Neutrophil (primary cell): ENCODE results near the gene LSM4.

ENCODE experiments used
- H3K27ac ChIP-seq: fragments of 200-600 bp; sonication (generic); 2 replicates; pipeline ENCODE4 v1.5.1; 2016; ENCODE audit warnings: mild to moderate bottlenecking, moderate library complexity
- H3K27me3 ChIP-seq: fragments of 200-600 bp; sonication (generic); 2 replicates; pipeline ENCODE4 v1.6.0; 2016; ENCODE audit warnings: mild to moderate bottlenecking
- H3K36me3 ChIP-seq: fragments of 200-600 bp; sonication (generic); 2 replicates; pipeline ENCODE4 v1.5.1; 2017
- H3K4me1 ChIP-seq, 2 experiments: fragments of 200-600 bp in 1 of 2; sonication (generic) in 1 of 2; 1 replicate in 1 of 2; 2 replicates in 1 of 2; pipeline versions ENCODE4 v1.5.1 to v1.6.1; 2013 to 2016; ENCODE audit warnings: low read depth in 1 of 2, low read length in 1 of 2, mild to moderate bottlenecking in 1 of 2, moderate library complexity in 1 of 2; ENCODE audit not compliant: control insufficient read depth in 1 of 2, insufficient read depth in 1 of 2
- H3K4me3 ChIP-seq, 2 experiments: fragments of 200-600 bp in 1 of 2; sonication (generic) in 1 of 2; 1 replicate in 1 of 2; 2 replicates in 1 of 2; pipeline ENCODE4 v1.5.1; 2013 to 2016; ENCODE audit warnings: low read depth in 1 of 2, low read length in 1 of 2, mild to moderate bottlenecking in 1 of 2, moderate library complexity in 1 of 2
- H3K9me3 ChIP-seq: fragments of 200-600 bp; sonication (generic); 2 replicates; pipeline ENCODE4 v1.5.1; 2016
- TF ChIP-seq, protein P1 (sequence below): fragments of 200-600 bp; sonication (generic); IDR thresholded peaks from 2 replicates; pipeline ENCODE4 v1.5.1; 2016; ENCODE audit warnings: antibody characterized with exemption

The LSM4 gene

DNA sequence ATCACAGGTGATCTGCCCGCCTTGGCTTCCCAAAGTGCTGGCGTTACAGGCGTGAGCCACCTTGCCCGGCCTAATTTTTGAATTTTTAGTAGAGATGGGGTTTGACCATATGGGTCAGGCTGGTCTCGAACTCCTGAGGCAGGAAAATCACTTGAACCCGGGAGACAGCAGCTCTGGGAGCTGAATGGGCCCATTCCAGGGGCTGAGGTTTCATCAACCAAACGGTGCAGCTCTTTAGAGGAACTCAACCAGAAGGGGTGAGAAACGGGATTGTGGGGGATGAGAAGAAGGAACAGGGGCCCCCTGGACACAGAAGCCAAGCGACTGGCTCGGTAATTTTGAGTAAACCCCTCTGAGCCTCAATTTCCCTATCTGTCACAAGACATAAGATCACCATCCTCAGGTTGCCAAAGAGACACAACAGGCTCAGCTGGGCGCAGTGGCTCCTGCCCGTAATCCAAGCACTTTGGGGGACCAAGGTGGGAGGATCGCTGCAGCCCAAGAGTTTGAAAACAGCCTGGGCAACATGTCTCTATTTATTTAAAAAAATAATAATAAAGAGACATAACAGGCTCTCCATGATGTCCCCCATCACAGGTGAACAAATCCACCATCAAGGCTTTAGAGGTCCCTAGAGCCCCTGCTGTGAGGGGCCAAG, 49.2 kb downstream of the LSM4 start:
- Histone ChIP-seq H3K9me3 (no peaks in the 10 kb centered on the region), H3K4me3 (no peak overlapping the region), H3K4me1 (peaks cover 1% of the 10 kb centered on the region in 2 experiments), H3K36me3 (peaks cover 14% of the 10 kb centered on the region), H3K27me3 (no peaks in the 10 kb centered on the region), H3K27ac (no peak overlapping the region)
- TF ChIP-seq, protein P1, sequence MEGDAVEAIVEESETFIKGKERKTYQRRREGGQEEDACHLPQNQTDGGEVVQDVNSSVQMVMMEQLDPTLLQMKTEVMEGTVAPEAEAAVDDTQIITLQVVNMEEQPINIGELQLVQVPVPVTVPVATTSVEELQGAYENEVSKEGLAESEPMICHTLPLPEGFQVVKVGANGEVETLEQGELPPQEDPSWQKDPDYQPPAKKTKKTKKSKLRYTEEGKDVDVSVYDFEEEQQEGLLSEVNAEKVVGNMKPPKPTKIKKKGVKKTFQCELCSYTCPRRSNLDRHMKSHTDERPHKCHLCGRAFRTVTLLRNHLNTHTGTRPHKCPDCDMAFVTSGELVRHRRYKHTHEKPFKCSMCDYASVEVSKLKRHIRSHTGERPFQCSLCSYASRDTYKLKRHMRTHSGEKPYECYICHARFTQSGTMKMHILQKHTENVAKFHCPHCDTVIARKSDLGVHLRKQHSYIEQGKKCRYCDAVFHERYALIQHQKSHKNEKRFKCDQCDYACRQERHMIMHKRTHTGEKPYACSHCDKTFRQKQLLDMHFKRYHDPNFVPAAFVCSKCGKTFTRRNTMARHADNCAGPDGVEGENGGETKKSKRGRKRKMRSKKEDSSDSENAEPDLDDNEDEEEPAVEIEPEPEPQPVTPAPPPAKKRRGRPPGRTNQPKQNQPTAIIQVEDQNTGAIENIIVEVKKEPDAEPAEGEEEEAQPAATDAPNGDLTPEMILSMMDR = no peak

DNA sequence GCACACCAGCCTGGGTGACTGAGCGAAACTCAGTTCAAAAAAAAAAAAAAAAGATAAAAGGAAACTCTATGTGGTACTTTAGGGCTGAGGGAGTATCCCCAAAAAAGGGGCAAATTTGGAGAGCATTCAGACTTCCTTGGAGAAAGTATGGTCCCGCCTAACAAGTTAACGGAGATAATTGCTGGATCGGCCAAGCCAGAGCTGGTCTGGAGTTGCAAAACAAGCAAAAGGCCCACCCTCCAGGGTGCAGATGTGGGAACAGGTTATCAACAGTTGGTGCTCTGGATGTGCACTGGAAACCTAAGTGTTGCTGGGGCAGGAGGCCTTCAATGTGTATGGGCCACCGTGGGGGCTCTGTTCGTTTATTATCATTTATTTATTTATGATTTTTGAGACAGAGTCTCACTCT, 51.4 kb downstream of the LSM4 start:
- Histone ChIP-seq H3K36me3 (peaks cover 11% of the 10 kb centered on the region), H3K9me3 (no peaks in the 10 kb centered on the region), H3K27ac (no peak overlapping the region), H3K27me3 (no peaks in the 10 kb centered on the region), H3K4me3 (no peak overlapping the region), H3K4me1 (no peaks in the 10 kb centered on the region)
- TF ChIP-seq, protein P1 = no peak

DNA sequence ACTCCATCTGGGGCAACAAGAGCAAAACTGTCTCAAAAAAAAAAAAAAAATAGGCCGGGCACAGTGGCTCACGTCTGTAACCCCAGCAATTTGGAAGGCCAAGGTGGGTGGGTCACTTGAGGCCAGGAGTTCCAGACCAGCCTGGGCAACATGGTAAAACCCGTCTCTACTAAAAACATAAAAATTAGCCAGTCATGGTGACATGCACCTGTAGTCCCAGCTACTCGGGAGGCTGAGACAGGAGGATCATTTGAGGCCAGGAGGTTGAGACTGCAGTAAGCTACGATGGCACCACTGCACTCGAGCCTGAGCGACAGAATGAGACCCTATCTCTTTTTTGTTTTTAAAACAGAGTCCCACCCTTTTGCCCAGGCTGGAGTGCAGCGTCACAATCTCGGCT, 52.5 kb downstream of the LSM4 start:
- H3K4me1 ChIP-seq = no peaks in the 10 kb centered on the region
- no peaks in the 10 kb centered on the region for H3K27me3 ChIP-seq
- no peak overlapping the region for H3K27ac ChIP-seq
- H3K9me3 ChIP-seq = no peaks in the 10 kb centered on the region
- peaks cover 11% of the 10 kb centered on the region for H3K36me3 ChIP-seq
- no peak overlapping the region for H3K4me3 ChIP-seq
- TF ChIP-seq, protein P1 = no peak

DNA sequence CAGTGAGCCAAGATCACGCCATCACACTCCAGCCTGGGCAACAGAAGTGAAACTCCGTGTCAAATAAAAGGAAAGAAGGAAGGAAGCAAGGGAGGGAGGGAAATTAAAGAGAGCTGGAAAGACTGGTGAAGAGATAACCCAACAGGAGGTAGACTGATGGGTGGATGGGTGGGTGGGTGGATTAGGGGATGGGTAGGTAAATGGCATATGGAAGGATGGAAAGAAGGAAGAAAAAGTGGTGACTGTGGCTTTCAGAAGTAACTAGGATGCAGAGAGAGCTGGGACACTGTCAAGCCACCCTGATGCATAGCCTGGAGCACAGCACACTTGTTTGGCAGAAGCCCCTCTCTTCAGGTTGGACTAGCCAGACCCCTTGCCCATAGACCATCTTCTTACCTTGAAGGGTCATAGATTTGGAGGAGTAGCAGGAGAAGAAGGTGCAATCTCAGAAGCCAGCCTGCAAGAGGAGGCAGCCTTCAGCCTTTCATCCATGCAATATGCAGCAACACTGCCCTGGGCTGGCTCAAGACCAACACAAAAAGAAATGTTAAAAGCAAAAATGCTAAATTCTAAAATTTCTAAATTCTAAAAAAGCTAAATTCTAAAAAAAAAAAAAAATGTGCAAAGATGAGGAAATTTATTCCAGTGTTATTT, 53.7 kb downstream of the LSM4 start:
- Histone ChIP-seq H3K27me3 (no peaks in the 10 kb centered on the region), H3K27ac (no peak overlapping the region), H3K9me3 (no peaks in the 10 kb centered on the region), H3K36me3 (peaks cover 4% of the 10 kb centered on the region), H3K4me1 (no peaks in the 10 kb centered on the region), H3K4me3 (no peak overlapping the region)
- TF ChIP-seq, protein P1 = no peak

DNA sequence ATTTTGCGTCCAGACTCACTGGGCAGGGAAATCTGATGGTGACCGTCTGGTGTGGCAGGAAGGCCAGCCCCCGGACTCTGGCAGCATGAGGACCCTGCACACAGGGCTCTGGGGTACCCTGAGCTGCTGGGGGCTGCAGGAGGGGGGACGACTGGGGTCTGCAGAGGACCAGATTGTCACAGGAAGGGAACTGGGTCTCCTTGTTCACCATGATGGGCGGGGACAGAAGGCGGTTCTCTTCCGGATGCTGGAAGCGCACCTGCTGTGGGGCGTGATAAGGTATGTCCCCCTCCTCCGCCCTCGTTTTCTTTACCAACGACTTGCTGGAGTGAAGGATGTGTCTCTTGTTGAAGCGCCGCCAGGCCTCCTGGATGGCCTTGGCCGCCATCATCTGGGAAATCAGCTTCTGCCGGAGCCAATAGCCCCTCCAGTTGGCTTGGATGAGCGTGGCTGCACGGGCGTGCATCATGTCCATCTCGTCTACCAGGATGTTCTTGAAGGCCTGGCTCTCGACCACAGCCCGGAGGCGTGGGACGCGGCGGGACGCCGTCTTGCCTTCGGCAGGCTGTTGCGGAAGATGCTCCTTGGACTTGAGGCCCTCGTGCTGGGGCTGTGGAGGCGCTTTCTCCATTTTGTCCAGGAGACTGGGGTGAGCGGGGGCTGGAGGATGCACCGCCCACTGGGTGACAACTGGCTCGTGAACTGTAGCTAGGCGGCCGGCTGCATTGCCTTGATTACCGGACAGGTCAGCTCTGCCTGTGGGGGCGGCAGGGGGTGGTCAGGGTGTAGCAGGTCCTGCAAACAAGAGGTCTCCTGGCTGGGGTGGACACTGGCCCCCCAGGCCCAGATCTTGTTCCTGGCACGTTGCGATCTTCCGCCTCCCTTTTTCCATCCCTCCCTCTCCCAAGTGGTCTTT, 55.8 kb downstream of the LSM4 start:
- H3K27ac ChIP-seq = no peak overlapping the region
- H3K4me3 ChIP-seq = no peak overlapping the region
- H3K27me3 ChIP-seq = no peaks in the 10 kb centered on the region
- TF ChIP-seq, protein P1 = no peak
- no peaks in the 10 kb centered on the region for H3K4me1 ChIP-seq
- H3K9me3 ChIP-seq = no peaks in the 10 kb centered on the region
- peaks cover 4% of the 10 kb centered on the region for H3K36me3 ChIP-seq
